DMS 273 treated with DMSO at 0.1 percent for 48 hours (cell line): ENCODE data around the gene CSTF2T.
A peak's percentile ranks its signal among the peaks of the same experiment; 100 is the strongest.

Source experiments
- DNase-seq: peaks from one replicate; lab custom pipeline; 2025; lab: John Stamatoyannopoulos, UW

CSTF2T gene

GRCh38 chr10:51699475-51700227, at the start of gene CSTF2T:
Gene CSTF2T, minus strand, starts transcription at chr10:51699595. Its CDS starts 46 bp downstream, at chr10:51699549.
- peak; percentile 80 for DNase-seq

- no peak for DNase-seq
Measured at GRCh38 chr10:51748959-51749358, 49.6 kb upstream of the CSTF2T start.

GRCh38 chr10:51747216-51747615, 47.8 kb upstream of the CSTF2T start:
- DNase-seq: no peak

- DNase-seq: no peak
Measured at GRCh38 chr10:51745397-51745796, 46.0 kb upstream of the CSTF2T start.

GRCh38 chr10:51744235-51745000, 45.0 kb upstream of the CSTF2T start:
- DNase-seq: no peak

- peak; percentile 36 for DNase-seq
Measured at GRCh38 chr10:51743146-51743545, 43.8 kb upstream of the CSTF2T start.

- no peak for DNase-seq
Measured at GRCh38 chr10:51733057-51733456, 33.7 kb upstream of the CSTF2T start.

GRCh38 chr10:51729822-51730555, 30.6 kb upstream of the CSTF2T start:
- DNase-seq: no peak

- DNase-seq: no peak
Measured at GRCh38 chr10:51724038-51724437, 24.6 kb upstream of the CSTF2T start.

GRCh38 chr10:51718804-51719291, 19.5 kb upstream of the CSTF2T start:
- DNase-seq: no peak

GRCh38 chr10:51716981-51717380, 17.6 kb upstream of the CSTF2T start:
- DNase-seq: no peak

- no peak for DNase-seq
Measured at GRCh38 chr10:51711519-51711891, 12.1 kb upstream of the CSTF2T start.

- no peak for DNase-seq
Measured at GRCh38 chr10:51709324-51709972, 10.1 kb upstream of the CSTF2T start.

- DNase-seq: no peak
Measured at GRCh38 chr10:51708609-51709008, 9.2 kb upstream of the CSTF2T start.

- DNase-seq: no peak
Measured at GRCh38 chr10:51707821-51708424, 8.5 kb upstream of the CSTF2T start.

GRCh38 chr10:51707392-51707791, 8.0 kb upstream of the CSTF2T start:
- no peak for DNase-seq

- no peak for DNase-seq
Measured at GRCh38 chr10:51706225-51706624, 6.8 kb upstream of the CSTF2T start.

- DNase-seq: no peak
Measured at GRCh38 chr10:51705774-51706173, 6.4 kb upstream of the CSTF2T start.

GRCh38 chr10:51700228-51700817, 928 bp upstream of the CSTF2T start:
- no peak for DNase-seq

GRCh38 chr10:51699145-51699474, 285 bp downstream of the CSTF2T start:
- peak; percentile 43 for DNase-seq

GRCh38 chr10:51698473-51699063, 827 bp downstream of the CSTF2T start:
- DNase-seq: no peak
